Breast epithelium (tissue), 4 donors: ENCODE data around the gene ASPA. TPM values are rescaled to one million over a fixed set of nuclear protein-coding genes. Genes with fewer than 3 reads are reported as not detected.

ENCODE experiments used
- DNase-seq, 2 donors: peaks; one replicate each; pipeline ENCODE4 v3.0.0-alpha.2; 2019; ENCODE audit warnings: low spot score in 2 of 2
- H3K27ac ChIP-seq, 2 donors: fragments of 200-600 bp; sonication (generic) in 1 of 2; one replicate each; pipeline ENCODE4 v1.5.1; 2016 to 2019; ENCODE audit warnings: mild to moderate bottlenecking in 1 of 2
- H3K27me3 ChIP-seq, 2 donors: fragments of 200-600 bp; sonication (generic) in 1 of 2; one replicate each; pipeline versions ENCODE4 v1.5.1 to v1.6.0; 2017 to 2019; ENCODE audit warnings: control low read depth in 1 of 2, mild to moderate bottlenecking in 1 of 2
- H3K36me3 ChIP-seq: fragments of 200-600 bp; one replicate; pipeline ENCODE4 v1.5.1; 2019
- H3K4me1 ChIP-seq, 2 donors: fragments of 200-600 bp; sonication (generic); one replicate each; pipeline ENCODE4 v1.5.1; 2016 to 2019; ENCODE audit warnings: control low read depth in 1 of 2
- H3K4me3 ChIP-seq, 3 donors: fragments of 200-600 bp; sonication (generic); 1 replicate in 2 of 3; 2 replicates in 1 of 3; pipeline ENCODE4 v1.5.1; 2016 to 2019; ENCODE audit warnings: mild to moderate bottlenecking in 3 of 3, moderate library complexity in 2 of 3
- H3K9me3 ChIP-seq, 2 donors: fragments of 200-600 bp; sonication (generic) in 1 of 2; one replicate each; pipeline ENCODE4 v1.5.1; 2016 to 2019; ENCODE audit warnings: control low read depth in 1 of 2
- CTCF ChIP-seq, 3 donors: fragments of 450-650 bp; IDR thresholded peaks; one replicate each; pipeline ENCODE4 v1.5.1; 2016 to 2017; ENCODE audit warnings: antibody characterized with exemption in 3 of 3, mild to moderate bottlenecking in 3 of 3, moderate library complexity in 3 of 3
- POLR2A ChIP-seq: fragments of 450-650 bp; IDR thresholded peaks from one replicate; pipeline ENCODE4 v1.6.1; 2016; ENCODE audit warnings: antibody characterized with exemption, mild to moderate bottlenecking, moderate library complexity
- POLR2AphosphoS5 ChIP-seq, 3 donors: sonication (generic); formaldehyde crosslinking; IDR thresholded peaks; one replicate each; pipeline ENCODE4 v1.6.1; 2017; ENCODE audit warnings: antibody characterized with exemption in 3 of 3
- intact Hi-C: fragments of 100-400 bp; cut with DNase I; formaldehyde crosslinking; loops from one replicate; pipeline ENCODE4 v1.15.1; 2023; ENCODE audit warnings: low total_unique reads
- total RNA-seq, 3 donors: library from RNA; depleted of rRNA; stranded (reverse); fragments of >200 nt; gene quantifications; one replicate each; pipeline ENCODE4 v1.1.0, GENCODE V29; 2016

The ASPA gene
- total RNA-seq, 3 donors from 2014 or later: 0.98 to 3.8 (median 1.6) TPM

- no peak overlapping the region for H3K27ac ChIP-seq
- intact Hi-C loops: no loop called here
Observed at GRCh38 chr17:3526491-3526890, 50.7 kb downstream of the ASPA start.

GRCh38 chr17:3526971-3527370 is 51.2 kb downstream of the ASPA start:
- H3K4me1 ChIP-seq: no peaks in the 10 kb centered on the region
- no peak overlapping the region for H3K27ac ChIP-seq
- no peak overlapping the region for H3K4me3 ChIP-seq
- no peak for TF ChIP-seq POLR2A
- TF ChIP-seq POLR2AphosphoS5 (IDR thresholded peaks at IDR 0.05): no peak
- no peak for TF ChIP-seq CTCF (IDR thresholded peaks at IDR 0.05)
- no peak for DNase-seq
- peaks cover 0 to 4% of the 10 kb centered on the region in 2 donors for H3K27me3 ChIP-seq
- H3K9me3 ChIP-seq: no peaks in the 10 kb centered on the region
- no peaks in the 10 kb centered on the region for H3K36me3 ChIP-seq
- intact Hi-C loops: no loop called here

More at GRCh38 chr17:3526491-3526890, 50.7 kb downstream of the ASPA start:
- H3K36me3 ChIP-seq: no peaks in the 10 kb centered on the region
- no peaks in the 10 kb centered on the region for H3K27me3 ChIP-seq
- no peak for DNase-seq
- H3K4me3 ChIP-seq: no peak overlapping the region
- no peak for TF ChIP-seq POLR2AphosphoS5 (IDR thresholded peaks at IDR 0.05)
- no peak for TF ChIP-seq POLR2A
- TF ChIP-seq CTCF (IDR thresholded peaks at IDR 0.05): no peak
- no peaks in the 10 kb centered on the region for H3K4me1 ChIP-seq
- H3K9me3 ChIP-seq: no peaks in the 10 kb centered on the region

- no peak for TF ChIP-seq CTCF (IDR thresholded peaks at IDR 0.05)
- TF ChIP-seq POLR2AphosphoS5 (IDR thresholded peaks at IDR 0.05): no peak
- TF ChIP-seq POLR2A: no peak
- intact Hi-C loops: no loop called here
- Histone ChIP-seq H3K27me3 (peaks cover 0 to 6% of the 10 kb centered on the region in 2 donors), H3K27ac (no peak overlapping the region), H3K4me3 (no peak overlapping the region), H3K9me3 (no peaks in the 10 kb centered on the region), H3K36me3 (no peaks in the 10 kb centered on the region), H3K4me1 (no peaks in the 10 kb centered on the region)
- no peak for DNase-seq
Observed at GRCh38 chr17:3527468-3527867, 51.7 kb downstream of the ASPA start.

GRCh38 chr17:3527896-3528295 is 52.1 kb downstream of the ASPA start:
- Histone ChIP-seq H3K4me1 (no peaks in the 10 kb centered on the region), H3K9me3 (no peaks in the 10 kb centered on the region), H3K4me3 (no peak overlapping the region), H3K36me3 (no peaks in the 10 kb centered on the region), H3K27me3 (peaks cover 0 to 6% of the 10 kb centered on the region in 2 donors), H3K27ac (no peak overlapping the region)
- intact Hi-C loops: no loop called here
- DNase-seq: no peak
- TF ChIP-seq POLR2AphosphoS5 (IDR thresholded peaks at IDR 0.05) (no peak), POLR2A (no peak), CTCF (IDR thresholded peaks at IDR 0.05) (no peak)

GRCh38 chr17:3528403-3528851 is 52.6 kb downstream of the ASPA start:
- Histone ChIP-seq H3K9me3 (no peaks in the 10 kb centered on the region), H3K27me3 (peaks cover 0 to 6% of the 10 kb centered on the region in 2 donors), H3K36me3 (no peaks in the 10 kb centered on the region), H3K4me3 (no peak overlapping the region), H3K4me1 (no peaks in the 10 kb centered on the region), H3K27ac (no peak overlapping the region)
- TF ChIP-seq POLR2AphosphoS5 (IDR thresholded peaks at IDR 0.05) (no peak), CTCF (IDR thresholded peaks at IDR 0.05) (no peak), POLR2A (no peak)
- DNase-seq: no peak
- intact Hi-C loops: no loop called here
